Measurements from ENCODE around the gene USP5. TPM values are rescaled to one million over a fixed set of nuclear protein-coding genes. Genes with fewer than 3 reads are reported as not detected.

The USP5 gene
- polyA plus RNA-seq, 2 of the 4 experiments (the other 2 are of a cell fraction): 58.6 to 78.2 TPM

DNA sequence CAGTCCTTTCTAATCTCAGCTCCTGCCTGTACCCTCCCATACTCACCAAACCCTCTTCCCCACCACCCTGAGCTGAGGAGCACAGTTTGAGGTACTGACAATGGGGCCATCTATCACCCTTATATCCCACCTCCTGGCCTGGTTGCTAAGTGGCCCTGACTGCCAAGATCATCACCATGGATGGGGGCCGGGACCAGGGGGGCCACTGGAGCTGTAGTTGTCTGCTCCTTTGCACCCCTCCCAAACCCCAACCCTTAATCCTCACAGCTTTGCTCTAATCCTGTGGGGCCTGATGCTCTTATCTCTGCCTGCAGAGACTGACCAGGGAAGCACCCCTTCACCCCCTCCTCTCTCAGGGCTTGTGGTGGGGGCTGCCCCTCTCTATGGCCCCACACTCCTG, 11.6 kb upstream of the USP5 start:
- POLR2A ChIA-PET: interaction anchor here (1.5 to 2.3 kb wide), 2 partner anchors 11 to 27 kb away, joined by 4 to 7 read pairs; partner anchors contain the start of genes CDCA3, TPI1 and USP5

GRCh38 chr12:6840761-6841515, 11.0 kb upstream of the USP5 start, which contains the start of gene GNB3:
TSS of gene GNB3 (plus strand) at chr12:6840925. CDS start at chr12:6841288, 363 bp downstream.
- Histone ChIP-seq H3K4me1 (no peaks in the 10 kb centered on the region), H3K4me2 (no peak within 1 kb of the TSS), H3K9me3 (no peaks in the 10 kb centered on the region), H3K4me3 (no peak within 1 kb of the TSS), H3K27ac (no peak within 1 kb of the TSS)
- CTCF ChIA-PET: interaction anchor here (0.9 to 29.8 kb wide), 5 partner anchors 9 to 418 kb away, joined by 3 to 306 read pairs (median 56); partner anchors contain the start of genes MLF2 and P3H3
- 83% methylated on average over 20 of the region's 24 CpGs for WGBS (ENCODE audit: missing lambda C conversion rate)
- no peak for FAIRE-seq
- TF ChIP-seq ELK1 (IDR thresholded peaks at IDR 0.05; ENCODE audit: low read depth, low read length) (no peak), RCOR1 (IDR thresholded peaks at IDR 0.05; ENCODE audit: low read depth, low read length) (no peak), FOXS1 (CRISPR knock-in tag; IDR thresholded peaks at IDR 0.05) (no peak), EHF (CRISPR knock-in tag; IDR thresholded peaks at IDR 0.05) (no peak), ATOH8 (CRISPR knock-in tag; IDR thresholded peaks at IDR 0.05; ENCODE audit: low read depth) (no peak), HEYL (CRISPR knock-in tag; IDR thresholded peaks at IDR 0.05) (no peak), RARB (CRISPR knock-in tag; IDR thresholded peaks at IDR 0.05) (no peak), NFE2L2 (conservative IDR thresholded peaks at IDR 0.05; ENCODE audit: low read length) (no peak), JUNB (IDR thresholded peaks at IDR 0.05) (no peak), SMC3 (IDR thresholded peaks at IDR 0.05) (no peak), ZFP36 (IDR thresholded peaks at IDR 0.05; ENCODE audit: borderline replicate concordance, partially characterized antibody) (no peak)
- TF ChIP-seq, protein P1, sequence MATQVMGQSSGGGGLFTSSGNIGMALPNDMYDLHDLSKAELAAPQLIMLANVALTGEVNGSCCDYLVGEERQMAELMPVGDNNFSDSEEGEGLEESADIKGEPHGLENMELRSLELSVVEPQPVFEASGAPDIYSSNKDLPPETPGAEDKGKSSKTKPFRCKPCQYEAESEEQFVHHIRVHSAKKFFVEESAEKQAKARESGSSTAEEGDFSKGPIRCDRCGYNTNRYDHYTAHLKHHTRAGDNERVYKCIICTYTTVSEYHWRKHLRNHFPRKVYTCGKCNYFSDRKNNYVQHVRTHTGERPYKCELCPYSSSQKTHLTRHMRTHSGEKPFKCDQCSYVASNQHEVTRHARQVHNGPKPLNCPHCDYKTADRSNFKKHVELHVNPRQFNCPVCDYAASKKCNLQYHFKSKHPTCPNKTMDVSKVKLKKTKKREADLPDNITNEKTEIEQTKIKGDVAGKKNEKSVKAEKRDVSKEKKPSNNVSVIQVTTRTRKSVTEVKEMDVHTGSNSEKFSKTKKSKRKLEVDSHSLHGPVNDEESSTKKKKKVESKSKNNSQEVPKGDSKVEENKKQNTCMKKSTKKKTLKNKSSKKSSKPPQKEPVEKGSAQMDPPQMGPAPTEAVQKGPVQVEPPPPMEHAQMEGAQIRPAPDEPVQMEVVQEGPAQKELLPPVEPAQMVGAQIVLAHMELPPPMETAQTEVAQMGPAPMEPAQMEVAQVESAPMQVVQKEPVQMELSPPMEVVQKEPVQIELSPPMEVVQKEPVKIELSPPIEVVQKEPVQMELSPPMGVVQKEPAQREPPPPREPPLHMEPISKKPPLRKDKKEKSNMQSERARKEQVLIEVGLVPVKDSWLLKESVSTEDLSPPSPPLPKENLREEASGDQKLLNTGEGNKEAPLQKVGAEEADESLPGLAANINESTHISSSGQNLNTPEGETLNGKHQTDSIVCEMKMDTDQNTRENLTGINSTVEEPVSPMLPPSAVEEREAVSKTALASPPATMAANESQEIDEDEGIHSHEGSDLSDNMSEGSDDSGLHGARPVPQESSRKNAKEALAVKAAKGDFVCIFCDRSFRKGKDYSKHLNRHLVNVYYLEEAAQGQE (IDR thresholded peaks at IDR 0.05): no peak
- POLR2A ChIA-PET: interaction anchor here (1.5 kb wide), 1 partner anchor 27 kb away, joined by 4 read pairs; the partner anchor contains the start of gene TPI1
- ATAC-seq: no peak
- DNase-seq (ENCODE audit: low read depth in 1 of 2, low spot score in 1 of 2): no peak

More for the DNA sequence above, 11.6 kb upstream of the USP5 start:
- TF ChIP-seq HMGXB4 (CRISPR knock-in tag; IDR thresholded peaks at IDR 0.05; ENCODE audit: borderline replicate concordance) (no peak), FOXS1 (CRISPR knock-in tag; IDR thresholded peaks at IDR 0.05) (no peak), SMC3 (IDR thresholded peaks at IDR 0.05) (no peak), CHD2 (IDR thresholded peaks at IDR 0.05; ENCODE audit: low read length, partially characterized antibody) (no peak), POLR2A (IDR thresholded peaks at IDR 0.05; ENCODE audit: low read length) (no peak), JUN (IDR thresholded peaks at IDR 0.05) (no peak), ZC3H11A (IDR thresholded peaks at IDR 0.05) (no peak), MAX (IDR thresholded peaks at IDR 0.05) (no peak), ZSCAN20 (CRISPR knock-in tag; IDR thresholded peaks at IDR 0.05) (no peak), HDAC2 (IDR thresholded peaks at IDR 0.05) (no peak), HEYL (CRISPR knock-in tag; IDR thresholded peaks at IDR 0.05) (no peak), ZFP36 (IDR thresholded peaks at IDR 0.05; ENCODE audit: borderline replicate concordance, partially characterized antibody) (no peak)
- TF ChIP-seq, protein P1 (IDR thresholded peaks at IDR 0.05): no peak
- no peak for DNase-seq (ENCODE audit: low read depth in 1 of 2, low spot score in 1 of 2)
- Histone ChIP-seq H3K4me1 (no peaks in the 10 kb centered on the region), H3K27ac (no peak overlapping the region), H3K4me3 (no peak overlapping the region), H3K9me3 (no peaks in the 10 kb centered on the region), H3K4me2 (no peak overlapping the region)
- ATAC-seq: no peak
- whole genome bisulfite sequencing (ENCODE audit: missing lambda C conversion rate): 100% methylated on average over 1 of the region's 1 CpG
- FAIRE-seq: no peak
- CTCF ChIA-PET: interaction anchor here (0.9 to 29.8 kb wide), 6 partner anchors 9 to 417 kb away, joined by 3 to 306 read pairs (median 32); partner anchors contain the start of genes MLF2 and P3H3

All from A549 (cell line).